Measurements from ENCODE around the gene TNFAIP8L3. TPM values are rescaled to one million over a fixed set of nuclear protein-coding genes. Genes with fewer than 3 reads are reported as not detected.
"Not testable (repeated sequence)": the region's sequence is repeated elsewhere in the genome, so short reads cannot be mapped to it uniquely, and the experiment has no call there.

TNFAIP8L3 gene
- polyA plus RNA-seq, 6 donors from 2014 or later, result not detected

- Mint-ChIP-seq H3K4me3 (no peak overlapping the region), H3K4me1 (no peaks in the 10 kb centered on the region), H3K9me3 (peaks cover 0 to 2% (median 0%) of the 10 kb centered on the region in 7 donors), H3K36me3 (no peaks in the 10 kb centered on the region), H3K27me3 (peaks cover 10 to 25% (median 18%) of the 10 kb centered on the region in 3 donors), H3K27ac (no peak overlapping the region)
- no peak for ATAC-seq (ENCODE audit: low read depth in 2 of 2)
- DNase-seq, result no peak
Observed at GRCh38 chr15:51054535-51054934, 40.2 kb downstream of the TNFAIP8L3 start.

DNA sequence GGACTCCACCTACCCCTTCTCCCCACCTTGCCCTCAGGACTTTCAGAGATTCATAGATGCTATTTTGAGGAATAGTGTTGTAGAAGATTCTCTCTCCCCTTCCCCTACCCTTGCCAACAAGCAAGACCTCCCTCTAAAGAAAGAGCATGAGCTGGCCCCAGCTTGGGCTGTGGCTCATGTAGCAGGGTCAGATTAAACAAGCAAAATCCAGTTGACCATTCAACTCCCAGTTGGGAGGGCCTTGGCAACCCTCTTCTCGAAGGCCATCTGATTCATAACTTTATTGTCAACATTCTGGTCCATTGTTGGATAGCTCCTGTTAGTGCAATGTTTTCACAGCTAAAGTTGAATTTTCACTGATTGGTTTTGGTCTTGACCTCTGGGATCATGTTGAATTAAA lies 41.1 kb downstream of the TNFAIP8L3 start:
- ATAC-seq (ENCODE audit: low read depth in 2 of 2), result no peak
- H3K4me3 Mint-ChIP-seq, result no peak overlapping the region

DNA sequence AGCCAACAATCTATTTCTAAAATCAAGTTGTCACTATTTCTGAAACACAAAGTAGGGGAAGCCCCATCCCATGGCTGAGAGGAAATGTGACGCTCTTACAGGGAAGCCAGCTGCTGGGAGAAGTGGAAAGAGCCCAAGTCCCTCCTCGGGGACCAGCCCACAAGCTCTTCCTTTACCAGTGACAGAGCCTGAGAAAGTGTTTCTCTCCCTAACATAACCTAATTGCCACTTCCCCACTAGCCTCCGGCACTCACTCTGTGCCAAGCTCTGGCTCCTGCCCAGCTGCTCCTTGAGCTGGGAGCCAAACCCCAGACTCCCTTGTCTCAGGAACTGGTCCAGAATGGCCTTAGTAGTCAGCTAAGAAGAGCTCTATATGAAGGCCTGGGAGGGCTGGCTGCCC lies 42.9 kb downstream of the TNFAIP8L3 start:
- H3K36me3 Mint-ChIP-seq, result no peaks in the 10 kb centered on the region
- no peak overlapping the region for H3K4me3 Mint-ChIP-seq
- peaks cover 0 to 5% (median 2%) of the 10 kb centered on the region in 3 donors for H3K4me1 Mint-ChIP-seq
- H3K27me3 Mint-ChIP-seq, result peaks cover 0 to 16% (median 10%) of the 10 kb centered on the region in 3 donors
- H3K9me3 Mint-ChIP-seq, result peaks cover 0 to 2% (median 0%) of the 10 kb centered on the region in 7 donors
- ATAC-seq (ENCODE audit: low read depth in 2 of 2) (no peak), DNase-seq (no peak)
- no peak overlapping the region for H3K27ac Mint-ChIP-seq

More for the DNA sequence above, 41.1 kb downstream of the TNFAIP8L3 start:
- Mint-ChIP-seq H3K4me1 (peaks cover 0 to 5% (median 2%) of the 10 kb centered on the region in 3 donors), H3K9me3 (peaks cover 0 to 2% (median 0%) of the 10 kb centered on the region in 7 donors), H3K36me3 (no peaks in the 10 kb centered on the region), H3K27ac (no peak overlapping the region), H3K27me3 (peaks cover 8 to 25% (median 18%) of the 10 kb centered on the region in 3 donors)
- no peak for DNase-seq

DNA sequence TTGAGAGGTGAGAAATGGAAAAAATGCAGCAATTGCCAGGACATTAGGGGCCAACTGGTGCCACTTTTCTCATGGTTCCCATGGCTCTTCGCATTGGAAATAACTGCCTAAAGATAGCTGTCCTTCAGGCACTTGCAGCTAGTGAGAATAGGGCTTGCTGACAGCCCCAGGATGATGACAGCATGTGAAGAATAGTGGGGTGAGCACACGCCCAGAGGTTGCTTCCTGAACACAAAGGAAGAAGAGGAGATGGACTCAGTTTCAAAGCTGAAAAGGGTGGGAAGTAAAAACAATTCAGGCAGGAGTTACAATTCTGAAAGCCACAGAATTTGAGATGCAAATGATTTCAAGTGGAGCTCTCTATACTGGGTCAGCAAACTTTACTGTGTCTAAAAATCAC lies 45.6 kb downstream of the TNFAIP8L3 start:
- peaks cover 0 to 5% (median 2%) of the 10 kb centered on the region in 3 donors for H3K4me1 Mint-ChIP-seq
- no peak overlapping the region for H3K4me3 Mint-ChIP-seq
- H3K27ac Mint-ChIP-seq, result no peak overlapping the region
- H3K27me3 Mint-ChIP-seq, result peaks cover 0 to 11% (median 10%) of the 10 kb centered on the region in 3 donors
- no peaks in the 10 kb centered on the region for H3K36me3 Mint-ChIP-seq
- peaks cover 0 to 3% (median 0%) of the 10 kb centered on the region in 7 donors for H3K9me3 Mint-ChIP-seq
- no peak for ATAC-seq (ENCODE audit: low read depth in 2 of 2)
- DNase-seq, result no peak

- Mint-ChIP-seq H3K4me1 (peaks cover 0 to 5% (median 2%) of the 10 kb centered on the region in 3 donors), H3K27me3 (peaks cover 0 to 11% (median 10%) of the 10 kb centered on the region in 3 donors), H3K9me3 (peaks cover 0 to 3% (median 0%) of the 10 kb centered on the region in 7 donors), H3K4me3 (no peak overlapping the region), H3K27ac (no peak overlapping the region), H3K36me3 (no peaks in the 10 kb centered on the region)
- DNase-seq (no peak), ATAC-seq (ENCODE audit: low read depth in 2 of 2) (no peak)
Observed at GRCh38 chr15:51048308-51048707, 46.4 kb downstream of the TNFAIP8L3 start.

GRCh38 chr15:51046799-51047449 lies 47.8 kb downstream of the TNFAIP8L3 start:
- Mint-ChIP-seq H3K9me3 (peaks cover 0 to 2% (median 0%) of the 10 kb centered on the region in 7 donors), H3K27me3 (peaks cover 0 to 7% (median 7%) of the 10 kb centered on the region in 3 donors), H3K36me3 (no peaks in the 10 kb centered on the region), H3K4me1 (peaks cover 0 to 5% (median 2%) of the 10 kb centered on the region in 3 donors), H3K27ac (no peak overlapping the region), H3K4me3 (no peak overlapping the region)
- ATAC-seq (ENCODE audit: low read depth in 2 of 2) (no peak), DNase-seq (no peak)

DNA sequence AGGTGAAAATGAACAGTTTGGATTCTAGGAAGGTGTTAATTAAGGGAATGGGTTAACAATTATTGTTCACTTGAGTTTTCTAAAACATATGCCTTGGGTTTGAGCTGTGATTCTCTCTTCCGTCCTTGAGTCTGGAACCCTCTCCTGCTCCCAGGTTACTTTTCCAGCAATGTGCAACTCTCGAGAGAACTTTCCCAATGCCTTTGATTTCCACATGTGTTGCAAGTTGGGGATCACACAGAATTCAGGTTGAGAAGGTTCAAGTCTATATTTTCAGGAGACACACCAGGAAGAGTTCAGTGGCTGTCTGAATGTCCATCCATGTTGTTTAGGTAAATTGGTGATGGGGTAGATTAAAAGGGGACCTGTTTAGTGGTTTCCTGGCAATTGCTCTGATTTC lies 48.7 kb downstream of the TNFAIP8L3 start:
- peaks cover 0 to 5% (median 2%) of the 10 kb centered on the region in 3 donors for H3K4me1 Mint-ChIP-seq
- no peaks in the 10 kb centered on the region for H3K27me3 Mint-ChIP-seq

DNA sequence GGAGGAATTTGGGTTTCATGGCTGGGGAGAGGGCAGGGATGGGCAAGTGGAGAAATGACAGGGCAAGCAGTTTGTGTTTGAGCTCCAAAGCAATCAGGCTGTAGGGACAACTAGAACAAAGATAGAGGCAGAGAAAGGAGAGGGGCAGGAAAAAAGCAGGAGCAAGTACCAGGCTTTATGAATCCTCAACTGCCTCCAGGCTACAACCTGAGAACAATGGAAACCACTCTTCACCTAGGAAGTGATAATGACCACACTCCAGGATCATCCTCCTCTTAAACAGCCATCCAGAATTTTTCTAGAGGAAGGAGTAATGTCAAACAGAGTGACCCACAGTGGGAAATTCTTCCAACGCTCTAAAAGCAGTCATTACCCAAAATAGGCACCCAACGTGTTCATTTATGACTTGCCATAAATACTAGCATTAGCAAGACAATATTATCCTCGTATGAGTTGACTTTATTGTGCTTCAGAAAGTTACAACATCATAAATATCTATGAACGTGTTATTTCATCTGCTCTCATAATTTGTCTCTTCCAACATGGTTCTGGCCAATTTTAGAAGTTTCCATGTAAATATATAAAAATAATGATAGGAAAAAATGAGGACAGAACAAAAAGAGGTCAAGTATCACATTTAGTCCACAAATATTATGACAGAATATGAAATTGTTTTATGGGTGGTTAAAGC lies 50.5 kb downstream of the TNFAIP8L3 start:
- ATAC-seq (ENCODE audit: low read depth in 2 of 2) (no peak), DNase-seq (no peak)
- Mint-ChIP-seq H3K4me1 (peaks cover 0 to 4% (median 2%) of the 10 kb centered on the region in 3 donors), H3K4me3 (no peak overlapping the region), H3K27ac (no peak overlapping the region), H3K27me3 (no peaks in the 10 kb centered on the region), H3K36me3 (no peaks in the 10 kb centered on the region), H3K9me3 (peaks cover 0 to 2% (median 0%) of the 10 kb centered on the region in 7 donors)

More for the DNA sequence above, 48.7 kb downstream of the TNFAIP8L3 start:
- DNase-seq (no peak), ATAC-seq (ENCODE audit: low read depth in 2 of 2) (no peak)
- Mint-ChIP-seq H3K4me3 (no peak overlapping the region), H3K27ac (no peak overlapping the region), H3K9me3 (peaks cover 0 to 2% (median 0%) of the 10 kb centered on the region in 7 donors), H3K36me3 (no peaks in the 10 kb centered on the region)

- H3K9me3 Mint-ChIP-seq, result peaks cover 0 to 5% (median 0%) of the 10 kb centered on the region in 7 donors
Observed at GRCh38 chr15:51038974-51039319, 55.8 kb downstream of the TNFAIP8L3 start.

DNA sequence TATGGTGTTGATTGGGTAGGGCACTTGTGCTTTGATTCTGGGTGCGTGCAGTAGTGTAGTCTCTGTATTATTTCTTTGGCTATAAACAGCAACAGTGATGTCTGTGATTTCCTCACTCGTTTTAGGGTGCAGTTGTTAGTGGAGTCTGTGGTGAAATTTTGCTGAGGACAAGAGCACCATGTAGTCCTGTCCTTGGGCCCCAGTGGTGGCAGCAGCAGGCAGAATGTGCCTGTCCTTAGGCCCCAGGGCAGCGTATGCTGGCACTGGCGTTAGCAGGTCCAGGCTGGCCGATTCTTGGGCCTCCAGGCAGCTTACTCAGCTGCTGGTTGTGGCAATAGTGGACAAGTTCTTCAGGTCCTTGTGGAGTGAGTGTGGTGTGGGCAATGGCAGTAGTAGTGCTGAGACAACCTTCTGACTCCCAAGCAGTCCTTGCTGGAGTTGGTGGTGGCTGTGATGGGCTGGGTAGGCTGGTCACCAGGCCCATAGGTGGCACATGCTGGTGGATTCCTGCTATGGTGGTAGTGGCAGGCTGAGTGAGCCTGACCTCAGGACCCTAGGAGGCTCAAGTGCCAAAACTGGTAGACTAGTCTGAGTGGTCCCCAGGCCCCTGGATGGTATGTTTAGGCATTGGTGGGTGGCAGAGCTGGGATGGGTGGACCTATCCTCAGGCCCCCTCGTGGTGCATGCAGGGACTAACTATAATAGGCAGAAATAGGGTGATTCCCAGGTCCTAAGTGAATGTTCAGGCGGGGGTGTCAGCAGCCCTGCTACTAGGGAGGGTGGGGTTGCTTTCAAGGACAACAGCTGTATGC lies 56.3 kb downstream of the TNFAIP8L3 start:
- Mint-ChIP-seq H3K27me3 (peaks cover 0 to 6% (median 0%) of the 10 kb centered on the region in 3 donors), H3K27ac (no peak overlapping the region), H3K4me1 (no peaks in the 10 kb centered on the region), H3K4me3 (no peak overlapping the region), H3K9me3 (peaks cover 0 to 5% (median 0%) of the 10 kb centered on the region in 7 donors), H3K36me3 (peaks cover 0 to 8% of the 10 kb centered on the region in 2 donors)
- no peak for ATAC-seq (ENCODE audit: low read depth in 2 of 2)
- no peak for DNase-seq

More at GRCh38 chr15:51038974-51039319, 55.8 kb downstream of the TNFAIP8L3 start:
- Mint-ChIP-seq H3K36me3 (peaks cover 0 to 8% of the 10 kb centered on the region in 2 donors), H3K27me3 (peaks cover 0 to 6% (median 0%) of the 10 kb centered on the region in 3 donors), H3K27ac (no peak overlapping the region), H3K4me1 (no peaks in the 10 kb centered on the region), H3K4me3 (no peak overlapping the region)
- ATAC-seq (ENCODE audit: low read depth in 2 of 2) (no peak), DNase-seq (no peak)

DNA sequence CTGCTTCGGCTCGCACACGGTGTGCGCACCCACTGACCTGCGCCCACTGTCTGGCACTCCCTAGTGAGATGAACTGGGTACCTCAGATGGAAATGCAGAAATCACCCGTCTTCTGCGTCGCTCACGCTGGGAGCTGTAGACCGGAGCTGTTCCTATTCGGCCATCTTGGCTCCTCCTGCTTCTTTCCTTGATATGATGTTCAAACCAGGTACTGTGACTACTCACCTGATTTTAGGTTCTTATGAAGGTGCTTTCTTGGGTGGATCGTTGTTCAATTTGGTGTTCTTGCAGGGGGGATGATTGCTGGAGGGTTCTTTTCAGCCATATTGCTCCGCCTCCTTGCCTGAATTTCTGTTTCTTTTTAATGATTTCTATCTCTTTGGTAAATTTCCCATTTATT lies 57.2 kb downstream of the TNFAIP8L3 start:
- DNase-seq; H3K27me3 Mint-ChIP-seq; H3K4me1 Mint-ChIP-seq; H3K9me3 Mint-ChIP-seq; H3K4me3 Mint-ChIP-seq; H3K36me3 Mint-ChIP-seq; ATAC-seq (ENCODE audit: low read depth in 2 of 2); H3K27ac Mint-ChIP-seq: not testable (repeated sequence)

DNA sequence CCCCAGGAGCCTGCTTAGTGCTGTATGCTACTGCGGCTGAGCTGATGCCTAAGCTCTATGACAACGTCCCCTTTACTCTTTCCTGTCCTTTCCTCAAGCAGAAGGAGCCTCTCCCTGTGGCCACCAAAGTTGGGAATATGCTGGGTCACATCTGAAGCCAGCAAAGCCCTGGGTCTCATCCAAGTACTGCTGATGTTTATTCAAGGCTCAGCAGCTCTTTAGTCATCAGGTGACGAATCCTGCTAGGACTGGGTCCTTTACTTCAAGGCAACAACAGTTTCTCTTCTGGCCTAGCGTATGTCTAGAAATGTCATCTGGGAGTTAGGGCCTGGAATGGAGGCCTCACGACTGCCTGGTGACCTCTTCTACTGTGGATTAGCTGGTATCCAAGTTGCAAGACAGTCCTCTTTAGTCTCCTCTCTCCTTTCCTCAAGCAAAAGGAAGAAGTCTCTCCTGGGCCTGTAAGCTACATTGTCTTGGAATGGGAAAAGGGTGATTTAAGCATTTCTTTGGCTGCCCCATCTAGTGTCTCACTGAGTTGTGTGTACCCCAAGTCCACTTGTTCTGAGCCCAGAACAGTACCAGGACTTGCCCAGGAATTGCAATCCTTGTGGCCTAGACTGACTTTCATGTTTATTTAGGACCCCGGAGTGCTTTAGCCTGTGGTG lies 63.9 kb downstream of the TNFAIP8L3 start:
- Mint-ChIP-seq H3K27ac (peak overlapping the region in 1 of 6 donors; percentile 11), H3K27me3 (no peaks in the 10 kb centered on the region), H3K36me3 (no peaks in the 10 kb centered on the region), H3K9me3 (peaks cover 0 to 1% (median 0%) of the 10 kb centered on the region in 7 donors), H3K4me3 (no peak overlapping the region), H3K4me1 (no peaks in the 10 kb centered on the region)
- DNase-seq, result no peak
- no peak for ATAC-seq (ENCODE audit: low read depth in 2 of 2)

GRCh38 chr15:51025454-51025846 lies 69.3 kb downstream of the TNFAIP8L3 start:
- no peak overlapping the region for H3K4me3 Mint-ChIP-seq
- H3K36me3 Mint-ChIP-seq, result peaks cover 4 to 5% of the 10 kb centered on the region in 2 donors
- H3K27ac Mint-ChIP-seq, result no peak overlapping the region
- no peaks in the 10 kb centered on the region for H3K4me1 Mint-ChIP-seq
- H3K9me3 Mint-ChIP-seq, result peaks cover 0 to 3% (median 0%) of the 10 kb centered on the region in 7 donors
- ATAC-seq (ENCODE audit: low read depth in 2 of 2) (no peak), DNase-seq (no peak)
- no peaks in the 10 kb centered on the region for H3K27me3 Mint-ChIP-seq

Measured in naive B cell (primary cell).